Mesendoderm (in vitro differentiated cells): Measurements from ENCODE around the gene BICRA.
A peak's percentile ranks its signal among the peaks of the same experiment; 100 is the strongest.

ENCODE experiments used
- DNase-seq: peaks from one replicate; pipeline ENCODE4 v3.0.0; 2013
- H2AK5ac ChIP-seq: 2 replicates; pipeline ENCODE4 v1.6.1; 2013; ENCODE audit warnings: low read length, inconsistent platforms
- H2BK120ac ChIP-seq: 2 replicates; pipeline ENCODE4 v1.6.1; 2013; ENCODE audit warnings: low read depth, mild to moderate bottlenecking, low read length, moderate library complexity, mixed read lengths
- H2BK15ac ChIP-seq: replicated peaks from 2 replicates; pipeline ENCODE4 v1.6.1; 2013; ENCODE audit warnings: low read depth, mild to moderate bottlenecking, moderate library complexity
- H2BK5ac ChIP-seq: 2 replicates; pipeline ENCODE4 v1.6.1; 2013; ENCODE audit warnings: low read length, inconsistent platforms
- H3K18ac ChIP-seq: 2 replicates; pipeline ENCODE4 v1.6.1; 2013; ENCODE audit warnings: mild to moderate bottlenecking, low read length, mixed read lengths
- H3K23ac ChIP-seq: one replicate; pipeline ENCODE4 v1.6.1; 2013; ENCODE audit warnings: low read length
- H3K27ac ChIP-seq: 2 replicates; pipeline ENCODE4 v1.5.1; 2013; ENCODE audit warnings: low read depth, mild to moderate bottlenecking, inconsistent platforms, low read length, moderate library complexity
- H3K27me3 ChIP-seq: 2 replicates; pipeline ENCODE4 v1.6.1; 2013; ENCODE audit warnings: low read length, control low read depth, mild to moderate bottlenecking, inconsistent platforms; ENCODE audit not compliant: insufficient read depth, poor library complexity
- H3K36me3 ChIP-seq: 2 replicates; pipeline ENCODE4 v1.6.1; 2013; ENCODE audit warnings: low read length, inconsistent platforms; ENCODE audit not compliant: control insufficient read depth, insufficient read depth
- H3K4ac ChIP-seq: one replicate; pipeline ENCODE4 v1.6.1; 2013; ENCODE audit warnings: low read depth, mild to moderate bottlenecking, low read length, moderate library complexity
- H3K4me1 ChIP-seq: 2 replicates; pipeline ENCODE4 v1.6.1; 2013; ENCODE audit warnings: low read depth, low read length, inconsistent platforms; ENCODE audit not compliant: control insufficient read depth
- H3K4me2 ChIP-seq: 2 replicates; pipeline ENCODE4 v1.6.1; 2013; ENCODE audit warnings: low read length
- H3K4me3 ChIP-seq: 2 replicates; pipeline ENCODE4 v1.5.1; 2013; ENCODE audit warnings: mild to moderate bottlenecking, low read length
- H3K56ac ChIP-seq: one replicate; pipeline ENCODE4 v1.6.1; 2013; ENCODE audit warnings: low read length
- H3K79me1 ChIP-seq: 2 replicates; pipeline ENCODE4 v1.6.1; 2013; ENCODE audit warnings: low read length, inconsistent platforms
- H3K79me2 ChIP-seq: 2 replicates; pipeline ENCODE4 v1.6.1; 2013; ENCODE audit warnings: mild to moderate bottlenecking, low read length; ENCODE audit not compliant: control insufficient read depth, insufficient read depth
- H3K9ac ChIP-seq: 2 replicates; pipeline ENCODE4 v1.6.1; 2013; ENCODE audit warnings: low read length, inconsistent platforms
- H4K5ac ChIP-seq: one replicate; pipeline ENCODE4 v1.6.1; 2013; ENCODE audit warnings: low read length
- H4K8ac ChIP-seq: one replicate; pipeline ENCODE4 v1.6.1; 2013; ENCODE audit warnings: low read depth, mild to moderate bottlenecking, control low read depth, low read length, moderate library complexity
- WGBS: extraction: QIAGEN DNeasy Blood & Tissue Kit; methylation state at CpG from one replicate; pipeline ENCODE4 v1.1.7; 2013; ENCODE audit warnings: low lambda C conversion rate, missing lambda C conversion rate; ENCODE audit not compliant: insufficient coverage; ENCODE audit errors: extremely low coverage; 5-methylcytosine and 5-hydroxymethylcytosine counted together

The BICRA gene

DNA sequence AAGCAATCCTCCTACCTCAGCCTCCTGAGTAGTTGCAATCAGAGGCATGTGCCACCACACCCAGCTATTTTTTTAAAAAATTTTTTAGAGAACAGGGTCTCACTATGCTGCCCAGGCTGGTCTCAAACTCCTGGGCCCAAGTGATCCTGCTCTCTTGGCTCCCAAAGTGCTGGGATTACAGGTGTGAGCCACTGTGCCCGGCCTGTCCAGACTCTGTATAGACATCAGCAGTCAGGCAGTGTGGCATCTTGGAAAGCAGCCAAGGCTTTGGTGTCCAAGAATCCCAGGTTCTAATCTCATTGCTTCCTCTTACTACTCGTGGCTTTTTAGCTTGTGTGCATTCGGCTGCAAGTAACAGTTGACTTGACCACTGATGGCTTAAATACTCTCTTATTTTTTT is 43.4 kb downstream of the BICRA start:
- Histone ChIP-seq H3K27me3 (no peaks in the 10 kb centered on the region), H3K4me1 (peaks cover 9% of the 10 kb centered on the region), H2BK15ac (no peak overlapping the region), H3K4me2 (no peak overlapping the region), H3K56ac (no peak overlapping the region), H4K5ac (no peak overlapping the region), H2BK120ac (no peak overlapping the region), H3K4me3 (no peak overlapping the region), H3K79me2 (peaks cover 53% of the 10 kb centered on the region), H2AK5ac (no peak overlapping the region), H3K27ac (no peak overlapping the region), H3K18ac (no peak overlapping the region), H3K79me1 (peaks cover 46% of the 10 kb centered on the region), H4K8ac (no peak overlapping the region), H2BK5ac (no peak overlapping the region), H3K23ac (no peak overlapping the region), H3K36me3 (no peaks in the 10 kb centered on the region), H3K9ac (no peak overlapping the region), H3K4ac (no peak overlapping the region)
- no CpG with 5 or more reads among the region's 3 CpGs for WGBS
- DNase-seq = no peak

DNA sequence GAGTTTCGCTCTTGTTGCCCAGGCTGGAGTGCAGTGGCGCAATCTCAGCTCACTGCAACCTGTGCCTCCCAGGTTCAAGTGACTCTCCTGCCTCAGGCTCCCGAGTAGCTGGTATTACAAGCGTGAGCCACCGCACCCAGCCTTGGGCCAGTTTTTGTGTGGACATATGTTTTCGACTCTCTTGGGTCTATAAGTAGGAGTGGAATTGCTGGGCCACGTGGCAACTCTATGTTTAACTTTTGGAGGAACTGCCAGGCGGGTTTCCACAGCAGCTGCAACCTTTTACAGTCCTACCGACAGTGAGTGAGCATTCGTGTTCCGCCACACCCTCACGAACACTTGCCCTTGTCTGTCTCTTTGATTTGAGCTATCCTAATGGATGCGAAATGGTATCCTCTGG is 44.9 kb downstream of the BICRA start:
- Histone ChIP-seq H3K9ac (no peak overlapping the region), H3K4me2 (no peak overlapping the region), H3K36me3 (no peaks in the 10 kb centered on the region), H3K23ac (no peak overlapping the region), H2AK5ac (no peak overlapping the region), H4K8ac (no peak overlapping the region), H3K56ac (no peak overlapping the region), H3K27ac (no peak overlapping the region), H2BK120ac (no peak overlapping the region), H3K79me2 (peaks cover 54% of the 10 kb centered on the region), H3K4me3 (no peak overlapping the region), H3K79me1 (peaks cover 46% of the 10 kb centered on the region), H4K5ac (no peak overlapping the region), H2BK15ac (no peak overlapping the region), H3K4ac (no peak overlapping the region), H3K18ac (no peak overlapping the region), H3K4me1 (no peaks in the 10 kb centered on the region), H2BK5ac (no peak overlapping the region), H3K27me3 (no peaks in the 10 kb centered on the region)
- DNase-seq = no peak
- no CpG with 5 or more reads among the region's 13 CpGs for WGBS

DNA sequence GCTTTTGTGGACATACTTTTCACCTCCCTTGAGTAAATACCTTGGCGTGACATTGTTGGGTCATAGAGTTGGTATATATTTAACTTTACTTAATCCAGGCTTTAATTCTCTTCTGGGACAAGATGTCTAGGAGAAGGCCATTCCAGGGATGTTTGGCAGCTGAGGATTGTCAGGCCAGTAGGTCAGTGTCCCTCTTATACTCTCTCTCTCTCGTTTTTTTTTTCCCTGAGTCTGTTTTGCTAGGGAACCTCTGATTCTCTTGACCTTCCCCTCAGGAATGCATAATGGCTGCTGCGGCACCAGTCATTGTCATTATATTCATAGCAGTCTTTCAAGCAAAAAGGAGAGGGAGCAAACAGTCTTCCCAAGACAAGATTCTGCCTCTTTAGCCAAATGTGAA is 48.8 kb downstream of the BICRA start:
- Histone ChIP-seq H3K4me1 (no peaks in the 10 kb centered on the region), H3K4ac (no peak overlapping the region), H2BK5ac (no peak overlapping the region), H3K27me3 (no peaks in the 10 kb centered on the region), H4K5ac (no peak overlapping the region), H3K36me3 (no peaks in the 10 kb centered on the region), H3K23ac (no peak overlapping the region), H3K56ac (no peak overlapping the region), H2BK15ac (no peak overlapping the region), H3K18ac (no peak overlapping the region), H3K4me3 (no peak overlapping the region), H3K27ac (no peak overlapping the region), H2BK120ac (no peak overlapping the region), H3K4me2 (no peak overlapping the region), H4K8ac (no peak overlapping the region), H3K79me2 (peaks cover 42% of the 10 kb centered on the region), H2AK5ac (no peak overlapping the region), H3K9ac (no peak overlapping the region), H3K79me1 (peaks cover 40% of the 10 kb centered on the region)
- peak; percentile 22 for DNase-seq
- WGBS = no CpG with 5 or more reads among the region's 3 CpGs

DNA sequence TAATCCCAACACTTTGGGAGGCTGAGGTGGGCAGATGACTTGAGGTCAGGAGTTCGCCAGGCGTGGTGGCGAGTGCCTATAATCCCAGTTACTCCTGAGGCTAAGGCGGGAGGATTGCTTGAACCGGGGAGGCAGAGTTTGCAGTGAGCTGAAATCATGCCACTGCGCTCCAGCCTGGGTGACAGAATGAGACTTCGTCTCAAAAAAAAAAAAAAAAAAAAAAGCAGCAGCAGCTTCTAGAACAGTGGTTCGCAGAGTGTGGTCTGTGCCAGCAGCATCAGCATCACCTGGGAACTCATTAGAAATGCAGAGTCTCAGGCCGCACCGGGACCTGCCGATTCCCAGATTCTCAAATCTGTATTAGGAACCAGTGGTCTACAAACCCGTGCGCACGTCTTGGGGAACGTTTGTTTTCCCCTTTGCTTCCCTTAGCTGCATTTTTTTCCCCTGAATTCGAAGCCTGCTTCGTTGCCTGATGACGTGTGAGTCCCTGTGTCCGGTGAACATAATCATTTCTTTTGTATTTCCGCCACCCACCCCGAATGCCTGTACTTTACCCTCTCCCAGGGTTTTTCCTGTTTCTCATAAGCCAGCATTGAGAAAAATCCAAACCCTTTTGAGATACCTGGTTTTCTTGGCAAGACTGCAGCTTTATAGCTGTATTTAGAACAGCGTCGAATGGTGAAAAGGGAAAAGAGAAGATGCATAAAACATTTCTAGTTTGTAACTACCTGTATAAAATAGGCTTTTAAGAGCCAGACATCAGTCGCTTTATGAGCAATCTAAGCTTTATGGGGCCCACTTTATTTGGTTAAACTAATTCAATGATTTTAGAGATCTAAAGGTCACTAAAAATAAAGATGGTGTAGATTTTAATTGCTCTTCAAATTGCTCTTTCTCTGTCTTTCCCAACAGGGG is 49.8 kb downstream of the BICRA start:
- Histone ChIP-seq H4K5ac (no peak overlapping the region), H3K56ac (no peak overlapping the region), H3K4me2 (no peak overlapping the region), H3K4ac (no peak overlapping the region), H3K9ac (no peak overlapping the region), H3K79me2 (peaks cover 40% of the 10 kb centered on the region), H3K27me3 (no peaks in the 10 kb centered on the region), H2BK120ac (no peak overlapping the region), H3K4me3 (no peak overlapping the region), H3K79me1 (peaks cover 36% of the 10 kb centered on the region), H2BK5ac (no peak overlapping the region), H3K27ac (no peak overlapping the region), H3K18ac (no peak overlapping the region), H3K36me3 (no peaks in the 10 kb centered on the region), H3K4me1 (peaks cover 4% of the 10 kb centered on the region), H3K23ac (no peak overlapping the region), H2AK5ac (no peak overlapping the region), H4K8ac (no peak overlapping the region), H2BK15ac (no peak overlapping the region)
- DNase-seq = no peak
- no CpG with 5 or more reads among the region's 24 CpGs for WGBS

DNA sequence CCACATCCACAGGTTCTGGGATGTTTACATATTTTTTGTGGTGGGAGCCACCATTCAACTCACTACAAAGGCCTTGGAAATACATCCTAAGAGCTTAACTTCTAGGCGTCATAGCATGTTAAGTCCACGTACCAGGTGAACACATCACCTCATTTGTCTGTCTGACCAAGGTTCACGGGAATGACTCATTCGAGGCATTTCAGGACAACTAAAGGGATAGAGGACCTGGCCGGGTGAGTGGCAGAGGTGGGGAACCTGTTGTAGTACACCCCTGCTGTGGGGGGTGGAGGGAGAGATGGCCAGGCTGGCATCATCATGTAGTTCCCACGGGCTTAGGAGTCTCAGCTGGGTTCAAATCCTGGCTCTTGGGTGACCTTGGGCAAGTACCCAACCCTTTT is 51.5 kb downstream of the BICRA start:
- no peak for DNase-seq
- Histone ChIP-seq H3K4me2 (no peak overlapping the region), H3K23ac (no peak overlapping the region), H3K4me3 (no peak overlapping the region), H2BK120ac (no peak overlapping the region), H3K4ac (no peak overlapping the region), H2BK15ac (no peak overlapping the region), H2BK5ac (no peak overlapping the region), H3K4me1 (peaks cover 12% of the 10 kb centered on the region), H2AK5ac (no peak overlapping the region), H4K5ac (no peak overlapping the region), H3K18ac (no peak overlapping the region), H3K36me3 (no peaks in the 10 kb centered on the region), H3K56ac (no peak overlapping the region), H3K79me1 (peaks cover 38% of the 10 kb centered on the region), H3K27me3 (no peaks in the 10 kb centered on the region), H3K9ac (no peak overlapping the region), H3K79me2 (peaks cover 46% of the 10 kb centered on the region), H3K27ac (no peak overlapping the region), H4K8ac (no peak overlapping the region)
- WGBS = no CpG with 5 or more reads among the region's 6 CpGs

DNA sequence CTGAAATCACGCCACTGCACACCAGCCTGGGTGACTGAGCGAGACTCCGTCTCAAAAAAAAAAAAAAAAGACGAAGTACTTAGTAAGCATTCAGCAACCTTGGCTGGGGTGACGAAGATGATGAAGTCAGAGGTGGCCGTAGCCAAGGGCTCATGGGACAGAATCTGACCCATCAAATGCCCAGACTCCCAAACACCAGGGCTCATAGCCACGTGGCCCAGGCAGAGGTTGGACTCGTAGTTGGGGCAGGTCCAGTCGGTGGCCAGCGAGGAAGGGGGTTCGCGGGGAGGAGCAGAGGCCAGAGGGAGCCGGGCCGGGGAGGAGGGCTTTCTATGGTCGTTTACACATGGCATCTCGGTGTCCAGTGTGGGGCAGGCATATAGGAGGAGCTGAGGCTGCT is 52.2 kb downstream of the BICRA start:
- no peak overlapping the region for H2AK5ac ChIP-seq
- H3K36me3 ChIP-seq = no peaks in the 10 kb centered on the region
- no peak overlapping the region for H3K4me3 ChIP-seq
- no peak overlapping the region for H2BK15ac ChIP-seq
- no peak overlapping the region for H3K23ac ChIP-seq
- WGBS = no CpG with 5 or more reads among the region's 16 CpGs
- no peak overlapping the region for H3K4me2 ChIP-seq
- H3K27me3 ChIP-seq = no peaks in the 10 kb centered on the region
- no peak overlapping the region for H4K8ac ChIP-seq
- no peak overlapping the region for H3K56ac ChIP-seq
- peaks cover 42% of the 10 kb centered on the region for H3K79me1 ChIP-seq
- peaks cover 49% of the 10 kb centered on the region for H3K79me2 ChIP-seq
- H3K27ac ChIP-seq = no peak overlapping the region
- no peak for DNase-seq
- no peak overlapping the region for H3K4ac ChIP-seq
- no peak overlapping the region for H2BK5ac ChIP-seq
- no peak overlapping the region for H2BK120ac ChIP-seq
- H3K4me1 ChIP-seq = peaks cover 12% of the 10 kb centered on the region
- no peak overlapping the region for H4K5ac ChIP-seq
- H3K9ac ChIP-seq = no peak overlapping the region
- H3K18ac ChIP-seq = no peak overlapping the region
